GM12874 (cell line): ENCODE results near the gene EVX1.

Experiments used
- CTCF ChIP-seq: IDR thresholded peaks from 2 replicates; pipeline ENCODE4 v1.5.1; 2011; ENCODE audit warnings: low read depth, mild to moderate bottlenecking, control low read depth, low read length, moderate library complexity; ENCODE audit not compliant: insufficient read depth

Gene EVX1

DNA sequence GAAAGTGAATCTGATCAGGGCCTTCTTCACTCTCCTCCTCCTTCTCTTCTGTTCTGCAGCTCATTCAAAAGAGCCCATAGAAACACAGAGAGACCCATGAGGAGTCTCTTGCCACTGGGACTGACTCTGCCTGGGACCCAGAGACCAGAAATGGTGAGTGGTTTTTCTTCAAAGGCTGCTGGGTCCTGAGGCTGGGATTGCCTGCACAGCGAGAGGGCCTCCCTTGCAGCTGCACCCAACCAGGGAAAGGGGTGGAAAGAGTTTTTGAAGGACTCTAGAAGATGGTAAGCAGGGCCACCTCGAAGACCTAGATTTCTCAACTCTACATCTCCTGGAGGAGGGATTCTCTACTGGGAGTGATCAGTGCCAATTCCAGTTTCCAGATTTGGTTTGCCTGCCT, 27.2 kb upstream of the EVX1 start:
- TF ChIP-seq CTCF: no peak

- no peak for TF ChIP-seq CTCF
These were observed 24.7 kb upstream of the EVX1 start for GRCh38 chr7:27217951-27218350.

DNA sequence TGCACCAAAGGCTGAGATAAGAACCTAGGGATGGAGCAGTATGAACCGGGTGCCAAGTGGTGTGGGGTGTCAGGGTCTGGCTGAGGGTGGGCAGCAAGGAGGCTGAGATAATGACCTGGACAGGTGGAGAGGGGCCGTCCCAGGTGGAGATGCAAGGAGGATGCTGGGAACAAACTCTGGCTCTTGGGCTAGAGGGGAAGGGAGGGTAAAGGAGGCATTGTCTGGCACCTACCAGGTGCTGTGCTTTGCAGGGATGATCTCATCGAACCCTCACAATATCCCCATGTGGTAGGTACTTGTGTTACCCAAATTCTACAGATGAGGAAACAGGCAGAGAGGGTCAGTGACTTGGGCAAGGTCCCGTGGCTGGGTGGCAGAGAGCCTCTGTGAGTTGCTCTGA, 22.8 kb upstream of the EVX1 start:
- no peak for TF ChIP-seq CTCF

DNA sequence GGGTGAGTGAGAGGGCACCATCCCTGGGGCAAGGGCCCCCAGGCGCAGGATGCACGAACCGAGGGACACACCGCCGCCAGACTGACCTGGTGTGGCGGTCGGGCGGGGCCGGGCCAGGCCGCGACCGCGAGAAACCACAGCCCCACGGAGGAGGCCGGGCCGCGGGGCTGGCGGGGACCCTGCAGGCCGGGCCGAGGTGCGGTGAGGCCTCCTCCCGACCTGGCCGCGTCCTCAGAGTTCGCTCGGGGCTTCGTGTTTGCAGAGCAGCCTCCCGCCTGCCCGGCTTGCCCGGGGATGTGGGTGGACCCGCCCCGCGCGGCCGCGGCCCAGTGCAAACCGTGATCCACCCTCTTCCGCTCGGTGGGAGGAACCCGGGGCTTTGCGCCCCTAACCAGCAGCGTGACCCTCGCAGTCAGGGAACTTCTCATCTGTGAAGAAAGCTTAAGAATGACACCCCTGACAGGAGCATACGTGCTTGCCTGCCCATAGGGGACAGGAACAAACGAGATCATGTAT, 22.1 kb upstream of the EVX1 start:
- TF ChIP-seq CTCF: no peak

- no peak for TF ChIP-seq CTCF
These were observed 21.3 kb upstream of the EVX1 start for GRCh38 chr7:27221201-27221797.

GRCh38 chr7:27223941-27224575, 18.5 kb upstream of the EVX1 start:
- TF ChIP-seq CTCF: no peak

DNA sequence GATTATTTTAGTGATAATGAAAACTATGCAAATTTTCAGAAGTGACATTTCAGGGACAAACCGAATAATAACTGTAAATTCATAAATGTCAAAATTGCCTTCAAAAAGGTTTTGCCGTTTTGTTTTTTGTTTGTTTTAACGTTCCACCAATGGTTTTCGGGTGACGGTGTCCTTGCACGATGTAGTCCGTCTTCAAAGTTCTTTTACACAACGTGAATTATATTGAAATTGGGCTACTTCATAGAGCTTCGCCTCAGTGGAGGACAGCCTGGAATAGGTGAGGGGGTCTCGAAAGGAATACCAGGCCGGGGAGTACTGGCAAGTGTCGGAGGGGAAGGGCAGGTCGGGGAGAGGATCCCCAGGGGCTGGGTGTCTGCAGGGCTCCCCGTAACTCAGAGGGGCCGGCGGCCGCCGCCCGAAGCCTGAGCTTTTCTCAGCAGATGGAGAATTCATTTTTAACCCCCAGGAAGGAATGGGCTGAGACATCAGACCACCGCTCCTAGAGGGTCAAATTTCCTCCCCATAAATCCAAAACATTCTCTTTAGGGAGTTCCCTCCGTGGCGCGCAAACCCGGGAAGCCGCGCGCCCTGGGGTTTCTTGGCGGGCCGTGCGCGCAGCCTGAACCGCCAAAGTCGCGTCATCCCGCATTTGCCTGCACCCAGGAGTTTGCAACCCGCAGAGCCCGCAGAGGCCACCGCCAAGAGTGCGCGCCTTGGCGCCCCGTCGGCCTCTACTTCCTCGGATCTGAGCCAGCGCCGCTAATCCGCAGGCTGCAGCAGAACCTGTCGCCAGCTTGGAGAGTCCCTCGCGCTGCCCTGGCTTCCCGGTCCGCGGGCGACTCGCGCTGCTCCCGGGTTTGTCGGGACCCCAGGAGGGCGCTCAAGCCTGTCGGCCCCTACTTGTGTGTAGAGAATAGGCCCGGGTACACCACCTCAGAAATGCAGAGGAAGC, 17.3 kb upstream of the EVX1 start:
- TF ChIP-seq CTCF: no peak
